Kidney epithelial cell (primary cell): ENCODE measurements around the gene KLF7. TPM values are rescaled to one million over a fixed set of nuclear protein-coding genes. Genes with fewer than 3 reads are reported as not detected.

ENCODE experiments used
- DNase-seq: peaks from one replicate; pipeline ENCODE4 v3.0.0-alpha.2; 2010; ENCODE audit warnings: low read depth
- H3K27me3 ChIP-seq: 2 replicates; pipeline ENCODE4 v1.6.0; 2011; ENCODE audit warnings: low read length; ENCODE audit not compliant: control insufficient read depth, insufficient read depth
- H3K36me3 ChIP-seq: 2 replicates; pipeline ENCODE4 v1.5.1; 2011; ENCODE audit warnings: low read length; ENCODE audit not compliant: control insufficient read depth, insufficient read depth
- H3K4me3 ChIP-seq: 2 replicates; pipeline ENCODE4 v1.5.1; 2011; ENCODE audit warnings: low read depth, mild to moderate bottlenecking, control low read depth, low read length
- total RNA-seq: library from RNA; depleted of rRNA; stranded (reverse); fragments of >200 nt; gene quantifications from 2 replicates; pipeline ENCODE4 v1.2.3, GENCODE V29; 2015
- TF ChIP-seq, protein P1 (sequence below): IDR thresholded peaks from 2 replicates; pipeline ENCODE4 v1.5.1; 2011; ENCODE audit warnings: mild to moderate bottlenecking, moderate library complexity, low read length, control low read depth, inconsistent platforms; ENCODE audit not compliant: insufficient read depth, poor library complexity, severe bottlenecking

Gene KLF7
- total RNA-seq, 1 donor from 2014 or later, result 58.7 TPM

DNA sequence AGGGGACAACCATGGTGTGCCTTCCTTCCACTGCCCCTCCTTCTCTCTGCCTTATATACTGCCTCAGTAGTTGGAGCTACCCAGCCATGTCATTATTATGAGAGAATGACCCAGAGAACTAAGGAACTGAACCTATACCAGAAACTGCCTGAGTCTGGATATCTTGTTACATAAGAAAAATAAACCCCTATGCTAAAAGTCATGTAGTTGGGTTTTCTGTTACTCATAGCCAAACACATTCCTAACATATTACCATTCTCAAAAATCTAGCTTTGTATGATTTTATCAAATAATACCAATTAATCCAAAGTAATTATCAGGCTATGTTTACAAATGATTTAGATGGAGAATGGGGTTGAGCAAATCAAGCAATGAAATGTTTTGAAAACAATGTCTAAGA lies 15.0 kb upstream of the KLF7 start:
- DNase-seq, result no peak
- TF ChIP-seq, protein P1, sequence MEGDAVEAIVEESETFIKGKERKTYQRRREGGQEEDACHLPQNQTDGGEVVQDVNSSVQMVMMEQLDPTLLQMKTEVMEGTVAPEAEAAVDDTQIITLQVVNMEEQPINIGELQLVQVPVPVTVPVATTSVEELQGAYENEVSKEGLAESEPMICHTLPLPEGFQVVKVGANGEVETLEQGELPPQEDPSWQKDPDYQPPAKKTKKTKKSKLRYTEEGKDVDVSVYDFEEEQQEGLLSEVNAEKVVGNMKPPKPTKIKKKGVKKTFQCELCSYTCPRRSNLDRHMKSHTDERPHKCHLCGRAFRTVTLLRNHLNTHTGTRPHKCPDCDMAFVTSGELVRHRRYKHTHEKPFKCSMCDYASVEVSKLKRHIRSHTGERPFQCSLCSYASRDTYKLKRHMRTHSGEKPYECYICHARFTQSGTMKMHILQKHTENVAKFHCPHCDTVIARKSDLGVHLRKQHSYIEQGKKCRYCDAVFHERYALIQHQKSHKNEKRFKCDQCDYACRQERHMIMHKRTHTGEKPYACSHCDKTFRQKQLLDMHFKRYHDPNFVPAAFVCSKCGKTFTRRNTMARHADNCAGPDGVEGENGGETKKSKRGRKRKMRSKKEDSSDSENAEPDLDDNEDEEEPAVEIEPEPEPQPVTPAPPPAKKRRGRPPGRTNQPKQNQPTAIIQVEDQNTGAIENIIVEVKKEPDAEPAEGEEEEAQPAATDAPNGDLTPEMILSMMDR, result no peak
- Histone ChIP-seq H3K27me3 (no peaks in the 10 kb centered on the region), H3K36me3 (no peaks in the 10 kb centered on the region), H3K4me3 (no peak overlapping the region)

GRCh38 chr2:207176247-207176646 lies 10.5 kb upstream of the KLF7 start:
- TF ChIP-seq, protein P1, result no peak
- DNase-seq, result no peak
- Histone ChIP-seq H3K36me3 (no peaks in the 10 kb centered on the region), H3K27me3 (no peaks in the 10 kb centered on the region), H3K4me3 (no peak overlapping the region)

DNA sequence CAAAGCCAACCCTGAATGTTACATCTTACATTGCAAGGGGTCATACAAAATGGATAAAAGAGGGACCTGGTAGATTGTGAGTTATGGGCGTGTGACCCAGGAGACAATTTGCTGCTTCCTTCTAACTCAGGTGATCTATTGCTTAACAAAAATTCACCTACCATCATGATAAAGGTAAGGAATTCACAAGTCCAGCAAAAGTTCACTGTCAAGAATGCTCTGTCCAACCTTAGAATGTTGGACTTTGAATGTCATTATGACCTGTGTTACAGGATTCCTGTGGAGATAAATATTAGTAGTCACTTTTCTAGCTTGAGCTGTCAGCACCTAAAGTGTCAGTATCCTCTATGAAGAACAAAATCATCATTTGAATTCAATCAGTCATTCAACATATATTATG lies 7.9 kb upstream of the KLF7 start:
- Histone ChIP-seq H3K4me3 (no peak overlapping the region), H3K27me3 (no peaks in the 10 kb centered on the region), H3K36me3 (no peaks in the 10 kb centered on the region)
- no peak for DNase-seq
- TF ChIP-seq, protein P1, result no peak

- no peaks in the 10 kb centered on the region for H3K36me3 ChIP-seq
- no peaks in the 10 kb centered on the region for H3K27me3 ChIP-seq
- peak overlapping the region; percentile 76 for H3K4me3 ChIP-seq
- TF ChIP-seq, protein P1, result no peak
- no peak for DNase-seq
These were observed 1.6 kb upstream of the KLF7 start for GRCh38 chr2:207167099-207167923.

- Histone ChIP-seq H3K27me3 (no peaks in the 10 kb centered on the region), H3K4me3 (peak overlapping the region; percentile 76), H3K36me3 (no peaks in the 10 kb centered on the region)
- TF ChIP-seq, protein P1, result no peak
- DNase-seq, result no peak
These were observed 776 bp upstream of the KLF7 start for GRCh38 chr2:207166349-207167098.
